Choroid plexus epithelial cell (primary cell): ENCODE measurements around the gene BRF1.
A peak's percentile ranks its signal among the peaks of the same experiment; 100 is the strongest.
"Not testable (repeated sequence)": the region's sequence is repeated elsewhere in the genome, so short reads cannot be mapped to it uniquely, and the experiment has no call there.

Experiments
- DNase-seq: peaks from one replicate; pipeline ENCODE4 v3.0.0-alpha.2; 2010; ENCODE audit warnings: low read depth
- H3K4me3 ChIP-seq: 2 replicates; pipeline ENCODE4 v1.5.1; 2011; ENCODE audit warnings: low read depth, mild to moderate bottlenecking, control low read depth, low read length, moderate library complexity
- CTCF ChIP-seq: conservative IDR thresholded peaks from 2 replicates; pipeline ENCODE4 v1.5.1; 2011; ENCODE audit warnings: low read depth, mild to moderate bottlenecking, control low read depth, inconsistent platforms, low read length, moderate library complexity

The BRF1 gene

GRCh38 chr14:105307052-105307727 lies 6.4 kb upstream of the BRF1 start:
- no peak overlapping the region for H3K4me3 ChIP-seq
- DNase-seq: no peak
- TF ChIP-seq CTCF: no peak

DNA sequence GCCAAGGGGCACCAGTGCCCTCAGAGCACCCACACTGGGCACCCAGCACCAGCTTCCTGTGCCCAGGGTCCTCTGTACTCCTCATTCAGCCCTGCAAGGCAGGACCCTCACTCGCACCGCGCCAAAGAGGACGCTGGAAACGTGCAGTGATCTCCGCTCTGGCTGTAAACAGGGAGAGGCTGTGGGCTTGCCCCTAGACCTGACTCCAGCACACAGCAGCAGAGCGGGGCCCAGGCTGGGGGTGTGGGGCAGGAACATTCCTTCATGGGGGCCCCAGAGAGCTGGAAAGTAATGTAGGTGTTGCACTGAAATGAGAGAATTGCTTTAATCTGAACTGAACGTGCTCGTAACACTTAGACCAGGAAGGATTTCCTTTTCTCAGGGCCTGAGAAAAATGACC lies 5.0 kb upstream of the BRF1 start:
- no peak for TF ChIP-seq CTCF
- DNase-seq: no peak
- H3K4me3 ChIP-seq: no peak overlapping the region

GRCh38 chr14:105305345-105305744 lies 4.5 kb upstream of the BRF1 start:
- TF ChIP-seq CTCF: no peak
- no peak for DNase-seq
- H3K4me3 ChIP-seq: no peak overlapping the region

DNA sequence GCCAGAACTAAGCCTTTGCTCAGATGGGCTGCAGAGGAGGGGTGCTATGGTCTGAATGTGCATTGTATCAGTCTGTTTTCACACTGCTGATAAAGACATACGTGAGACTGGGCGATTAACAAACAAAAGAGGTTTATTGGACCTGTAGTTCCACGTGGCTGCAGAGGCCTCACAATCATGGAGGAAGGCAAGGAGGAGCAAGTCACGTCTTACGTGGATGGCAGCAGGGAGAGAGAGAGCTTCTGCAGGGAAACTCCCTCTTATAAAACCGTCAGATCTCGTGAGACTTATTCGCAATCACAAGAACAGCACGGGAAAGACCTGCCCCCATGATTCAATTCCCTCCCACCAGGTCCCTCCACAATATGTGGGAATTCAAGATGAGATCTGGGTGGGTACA lies 3.8 kb upstream of the BRF1 start:
- no peak for TF ChIP-seq CTCF

DNA sequence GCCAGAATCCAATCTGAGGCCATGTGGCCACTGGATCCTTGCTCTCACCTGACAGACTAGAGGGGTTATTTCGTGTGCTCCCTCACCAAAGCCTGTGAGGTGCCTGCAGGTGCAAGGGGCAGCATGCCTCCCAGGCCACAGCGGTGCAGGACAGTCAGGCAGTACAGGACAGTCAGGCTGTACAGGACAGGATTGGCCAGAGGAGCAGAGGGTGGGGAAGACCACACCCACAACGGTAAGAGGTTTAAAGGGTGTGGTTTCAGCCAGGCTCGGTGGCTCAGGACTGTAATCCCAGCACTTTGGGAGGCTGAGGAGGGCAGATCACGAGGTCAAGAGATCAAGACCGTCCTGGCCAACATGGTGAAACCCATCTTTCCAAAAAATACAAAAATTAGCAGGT lies 3.1 kb upstream of the BRF1 start:
- no peak for DNase-seq
- H3K4me3 ChIP-seq: no peak overlapping the region
- no peak for TF ChIP-seq CTCF

More for the DNA sequence above, 3.8 kb upstream of the BRF1 start:
- no peak for DNase-seq
- no peak overlapping the region for H3K4me3 ChIP-seq

DNA sequence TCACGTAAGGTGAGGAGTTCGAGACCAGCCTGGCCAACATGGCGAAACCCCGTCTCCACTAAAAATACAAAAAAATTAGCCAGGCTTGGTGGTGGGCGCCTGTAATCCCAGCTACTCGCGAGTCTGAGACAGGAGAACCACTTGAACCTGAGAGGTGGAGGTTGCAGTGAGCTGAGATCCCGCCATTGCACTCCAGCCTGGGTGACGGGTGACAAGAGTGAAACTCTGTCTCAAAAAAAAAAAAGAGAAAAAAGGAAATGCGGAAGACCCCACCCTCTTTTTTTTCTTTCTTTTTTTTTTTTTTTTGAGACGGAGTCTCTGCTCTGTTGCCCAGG lies 1.1 kb upstream of the BRF1 start:
- DNase-seq: not testable (repeated sequence)
- peak overlapping the region; percentile 91 for H3K4me3 ChIP-seq

DNA sequence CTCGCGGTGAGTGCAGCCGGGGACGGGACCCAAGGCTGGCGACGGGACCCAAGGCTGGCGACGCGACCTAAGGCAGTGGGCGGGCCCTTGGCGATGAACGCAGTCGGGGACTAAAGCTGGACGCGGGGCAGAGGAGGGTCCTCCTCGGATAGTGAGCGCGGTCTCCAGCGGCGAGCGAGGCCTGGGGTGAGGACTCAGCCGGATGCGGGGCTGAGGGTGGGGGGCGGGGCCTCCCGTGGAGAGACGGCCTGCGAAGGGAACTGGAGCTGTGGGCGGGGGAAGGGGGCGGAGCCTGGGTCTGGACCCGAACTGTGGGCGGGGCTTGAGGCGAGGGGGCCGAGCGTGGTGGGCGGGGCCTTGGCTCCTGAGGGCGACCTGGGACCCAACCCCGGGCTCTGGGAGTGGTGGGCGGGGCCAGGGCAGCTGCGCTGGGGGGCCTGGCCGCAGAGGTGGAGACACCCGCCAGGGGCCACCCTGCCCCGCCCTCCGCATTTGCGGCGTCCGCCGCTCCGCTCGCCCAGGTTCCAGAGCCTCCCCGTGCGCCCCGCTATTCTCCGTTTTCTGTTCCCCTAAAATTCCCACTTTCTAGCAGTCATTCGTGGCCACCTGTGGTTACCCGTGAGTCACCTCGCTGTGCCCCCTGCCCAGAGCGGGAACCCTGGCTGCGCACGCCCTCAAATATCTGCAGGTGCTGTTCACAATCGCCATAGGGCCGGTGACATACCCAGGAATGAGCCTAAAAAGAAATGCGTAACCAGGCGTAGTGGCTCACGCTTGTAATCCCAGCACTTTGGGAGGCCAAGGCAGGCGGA lies 508 bp upstream of the BRF1 start:
- peak; percentile 95 for DNase-seq
- peak overlapping the region; percentile 91 for H3K4me3 ChIP-seq
- no peak for TF ChIP-seq CTCF
